ENCODE measurements around the gene ACTL6B. TPM values are rescaled to one million over a fixed set of nuclear protein-coding genes. Genes with fewer than 3 reads are reported as not detected.

ACTL6B gene
- total and polyA plus RNA-seq, 2 donors (not counting 3 experiments of a cell fraction or from before 2014, with no cell fraction given) = not detected

GRCh38 chr7:100687261-100687660, 31.0 kb upstream of the ACTL6B start:
- H3K4me3 ChIP-seq (replicated peaks in 1 of 3; ENCODE audit: insufficient read depth in 1 of 3, low read depth in 1 of 3, low read length in 3 of 3) = no peak overlapping the region
- H3K4me1 ChIP-seq (ENCODE audit: control insufficient read depth, extremely low read depth, insufficient read depth, low read length) = peaks cover 6% of the 10 kb centered on the region
- no peaks in the 10 kb centered on the region for H3K27me3 ChIP-seq (ENCODE audit: control insufficient read depth in 2 of 2, insufficient read depth in 2 of 2, low read length in 2 of 2)
- no peak for FAIRE-seq
- no peaks in the 10 kb centered on the region for H3K9me3 ChIP-seq (replicated peaks; ENCODE audit: control insufficient read depth, insufficient read depth, low read length)
- H3K4me2 ChIP-seq (ENCODE audit: insufficient read depth, low read length) = no peak overlapping the region
- no peak for DNase-seq (ENCODE audit: low read depth, low spot score)
- H4K20me1 ChIP-seq (replicated peaks; ENCODE audit: control insufficient read depth, extremely low read depth, insufficient read depth, low read length) = peaks cover 2% of the 10 kb centered on the region
- TF ChIP-seq FOS (IDR thresholded peaks at IDR 0.05; ENCODE audit: borderline replicate concordance, insufficient read depth, low read length) = no peak
- TF ChIP-seq CTCF (IDR thresholded peaks at IDR 0.05; ENCODE audit: extremely low read depth in 1 of 2, insufficient read depth in 1 of 2, low read depth in 1 of 2, low read length in 2 of 2) = no peak
- no peak for TF ChIP-seq EZH2 (IDR thresholded peaks at IDR 0.05; ENCODE audit: borderline replicate concordance, low read depth, low read length, severe bottlenecking)
- peaks cover 34% of the 10 kb centered on the region for H3K79me2 ChIP-seq (ENCODE audit: control insufficient read depth, insufficient read depth, low read length)
- dilution Hi-C loops (cut with MboI; ENCODE audit: extremely low pct_ligation_motif_present, low sequenced_read_pairs) = no loop called here
- intact Hi-C loops (cut with micrococcal nuclease) = no loop called here
- ChIA-PET POLR2A (no interaction called here), CTCF (no interaction called here)
- H3K9ac ChIP-seq (replicated peaks; ENCODE audit: extremely low read depth, insufficient read depth, low read length) = no peak overlapping the region
- H3K27ac ChIP-seq (ENCODE audit: insufficient read depth, low read depth, low read length) = no peak overlapping the region
- H2AFZ ChIP-seq (ENCODE audit: low read depth, low read length) = no peak overlapping the region
- no peaks in the 10 kb centered on the region for H3K9me1 ChIP-seq (replicated peaks; ENCODE audit: control insufficient read depth, extremely low read depth, insufficient read depth, low read length)
- H3K36me3 ChIP-seq (ENCODE audit: control insufficient read depth in 2 of 2, extremely low read depth in 1 of 2, insufficient read depth in 2 of 2, low read length in 2 of 2) = peaks cover 7 to 57% of the 10 kb centered on the region in 2 experiments
- BruUV-seq (replicated peaks) = no TSS peak

GRCh38 chr7:100686822-100687211, 30.6 kb upstream of the ACTL6B start:
- TF ChIP-seq POLR2AphosphoS5 (IDR thresholded peaks at IDR 0.05; ENCODE audit: insufficient read depth, low read depth, low read length) (no peak), MAX (IDR thresholded peaks at IDR 0.05; ENCODE audit: insufficient read depth, insufficient read length) (no peak), JUN (IDR thresholded peaks at IDR 0.05; ENCODE audit: borderline replicate concordance, insufficient read depth, insufficient read length, low read depth) (no peak), GATA2 (IDR thresholded peaks at IDR 0.05; ENCODE audit: insufficient read depth, insufficient read length, low read depth, low read length) (no peak), MYC (IDR thresholded peaks at IDR 0.05; ENCODE audit: low read depth, low read length) (no peak), POLR2A (IDR thresholded peaks at IDR 0.05; ENCODE audit: low read depth, low read length) (no peak), CTCF (IDR thresholded peaks at IDR 0.05; ENCODE audit: extremely low read depth in 1 of 2, insufficient read depth in 1 of 2, low read depth in 1 of 2, low read length in 2 of 2) (no peak), FOS (IDR thresholded peaks at IDR 0.05; ENCODE audit: borderline replicate concordance, insufficient read depth, low read length) (no peak), EZH2 (IDR thresholded peaks at IDR 0.05; ENCODE audit: borderline replicate concordance, low read depth, low read length, severe bottlenecking) (no peak)
- Histone ChIP-seq H3K4me2 (ENCODE audit: insufficient read depth, low read length) (no peak overlapping the region), H3K79me2 (ENCODE audit: control insufficient read depth, insufficient read depth, low read length) (peaks cover 29% of the 10 kb centered on the region), H3K9me1 (replicated peaks; ENCODE audit: control insufficient read depth, extremely low read depth, insufficient read depth, low read length) (no peaks in the 10 kb centered on the region), H3K9me3 (replicated peaks; ENCODE audit: control insufficient read depth, insufficient read depth, low read length) (no peaks in the 10 kb centered on the region), H3K4me3 (replicated peaks in 1 of 3; ENCODE audit: insufficient read depth in 1 of 3, low read depth in 1 of 3, low read length in 3 of 3) (no peak overlapping the region), H2AFZ (ENCODE audit: low read depth, low read length) (no peak overlapping the region), H3K27ac (ENCODE audit: insufficient read depth, low read depth, low read length) (no peak overlapping the region), H3K27me3 (ENCODE audit: control insufficient read depth in 2 of 2, insufficient read depth in 2 of 2, low read length in 2 of 2) (no peaks in the 10 kb centered on the region), H3K4me1 (ENCODE audit: control insufficient read depth, extremely low read depth, insufficient read depth, low read length) (peaks cover 1% of the 10 kb centered on the region), H3K36me3 (ENCODE audit: control insufficient read depth in 2 of 2, extremely low read depth in 1 of 2, insufficient read depth in 2 of 2, low read length in 2 of 2) (peaks cover 7 to 62% of the 10 kb centered on the region in 2 experiments), H3K9ac (replicated peaks; ENCODE audit: extremely low read depth, insufficient read depth, low read length) (no peak overlapping the region), H4K20me1 (replicated peaks; ENCODE audit: control insufficient read depth, extremely low read depth, insufficient read depth, low read length) (peaks cover 2% of the 10 kb centered on the region)
- FAIRE-seq (no peak), DNase-seq (ENCODE audit: low read depth, low spot score) (no peak)
- dilution Hi-C loops (cut with MboI; ENCODE audit: extremely low pct_ligation_motif_present, low sequenced_read_pairs) (no loop called here), intact Hi-C loops (cut with micrococcal nuclease) (no loop called here)
- POLR2A ChIA-PET = no interaction called here
- BruUV-seq (replicated peaks) = no TSS peak
- CTCF ChIA-PET = no interaction called here
